Fibroblast of peridontal ligament (primary cell): Measurements from ENCODE around the gene HNRNPLL.
"Not testable (repeated sequence)": the region's sequence is repeated elsewhere in the genome, so short reads cannot be mapped to it uniquely, and the experiment has no call there.

Source experiments
- DNase-seq: peaks from one replicate; pipeline ENCODE4 v3.0.0-alpha.2; 2010; ENCODE audit errors: extremely low read depth

Gene HNRNPLL

DNA sequence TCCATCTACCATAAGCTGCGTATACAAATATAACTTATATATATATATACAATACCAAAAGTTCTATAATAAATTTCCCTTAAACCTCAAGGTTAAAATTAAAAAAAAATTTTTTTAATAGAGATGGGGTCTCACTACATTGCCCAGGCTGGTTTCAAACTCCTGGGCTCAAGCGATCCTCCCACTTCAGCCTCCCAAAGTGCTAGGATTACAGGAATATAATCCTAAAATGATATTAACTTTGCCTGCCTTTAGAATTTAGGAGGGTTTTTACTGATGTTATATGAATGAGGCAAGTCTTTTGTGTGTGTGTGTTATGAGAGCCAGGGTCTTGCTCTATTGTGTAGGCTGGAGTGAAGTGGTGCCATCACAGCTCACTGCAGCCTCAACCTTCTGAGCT, 49.2 kb downstream of the HNRNPLL start:
- no peak for DNase-seq

GRCh38 chr2:38552259-38552658, 50.5 kb downstream of the HNRNPLL start:
- no peak for DNase-seq

GRCh38 chr2:38551746-38552145, 51.0 kb downstream of the HNRNPLL start:
- no peak for DNase-seq

GRCh38 chr2:38551171-38551570, 51.6 kb downstream of the HNRNPLL start:
- no peak for DNase-seq

DNA sequence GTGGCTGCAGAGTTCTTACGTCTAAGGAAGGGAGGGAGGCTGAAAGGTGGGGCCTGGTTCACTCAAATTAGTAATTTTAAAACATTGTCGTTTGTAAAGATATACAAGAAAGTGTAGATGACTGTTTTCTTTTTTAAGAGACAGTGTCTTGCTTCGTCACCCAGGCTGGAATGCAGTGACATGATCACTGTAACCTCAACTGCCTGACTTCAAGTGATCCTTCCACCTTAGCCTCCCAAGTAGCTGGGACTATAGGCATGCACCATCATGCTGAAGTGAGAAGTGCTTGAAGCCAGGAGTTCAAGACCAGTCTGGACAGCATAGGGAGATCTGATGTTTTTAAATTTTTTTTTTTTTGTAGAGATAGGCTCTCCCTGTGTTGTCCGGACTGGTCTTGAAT, 52.9 kb downstream of the HNRNPLL start:
- DNase-seq = no peak

GRCh38 chr2:38549071-38549704, 53.5 kb downstream of the HNRNPLL start:
- no peak for DNase-seq

GRCh38 chr2:38547791-38548190, 54.9 kb downstream of the HNRNPLL start:
- DNase-seq = no peak

- no peak for DNase-seq
These were observed 56.1 kb downstream of the HNRNPLL start for GRCh38 chr2:38546585-38546984.

DNA sequence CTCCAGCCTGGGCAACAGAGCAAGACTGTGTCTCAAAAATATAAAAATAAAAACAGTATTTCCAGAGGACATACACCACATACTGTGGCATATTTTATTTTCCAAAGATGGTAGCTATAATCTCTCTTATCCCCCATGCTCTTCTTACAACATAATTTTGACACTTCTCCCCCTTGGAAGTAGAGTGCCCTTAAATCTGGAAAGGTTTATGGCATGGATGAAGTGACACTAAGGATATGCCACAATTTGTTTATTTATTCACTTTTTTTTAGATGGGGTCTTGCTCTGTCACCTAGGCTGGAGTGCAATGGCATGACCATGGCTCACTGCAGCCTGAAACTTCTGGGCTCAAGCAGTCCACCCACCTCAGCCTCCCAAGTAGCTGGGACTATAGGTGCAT, 56.7 kb downstream of the HNRNPLL start:
- DNase-seq = no peak

- not testable (repeated sequence) for DNase-seq
These were observed 60.5 kb downstream of the HNRNPLL start for GRCh38 chr2:38542248-38542631.

GRCh38 chr2:38540580-38541286, 62.0 kb downstream of the HNRNPLL start:
- DNase-seq = no peak

- no peak for DNase-seq
These were observed 63.6 kb downstream of the HNRNPLL start for GRCh38 chr2:38539086-38539485.

DNA sequence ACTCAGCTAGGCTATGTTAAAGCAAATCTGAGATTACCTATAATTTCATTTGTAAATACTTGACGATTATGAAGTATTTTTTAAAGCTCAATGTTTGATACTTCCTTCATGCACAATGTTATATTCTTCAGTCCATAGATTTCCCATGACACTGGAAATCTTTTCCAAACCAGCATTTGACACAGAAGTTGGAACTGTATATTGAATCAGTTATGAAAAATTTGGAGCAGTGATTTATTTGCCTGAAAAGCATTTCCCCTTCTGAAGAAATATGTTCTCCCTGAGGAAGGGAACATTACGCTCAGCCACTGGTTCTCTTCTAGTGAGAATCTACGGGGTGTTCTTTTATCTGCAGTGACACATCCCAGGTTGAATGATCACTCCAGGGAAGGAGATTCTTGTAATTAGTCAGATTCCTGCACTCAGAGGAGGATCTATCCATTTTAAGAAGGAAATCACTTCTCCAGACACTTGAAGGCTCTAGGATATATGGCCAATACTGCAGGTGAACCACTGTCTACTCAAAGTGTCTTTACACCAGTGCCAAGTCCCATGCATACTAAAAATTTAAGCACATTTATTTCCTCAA, 64.7 kb downstream of the HNRNPLL start:
- no peak for DNase-seq

GRCh38 chr2:38537296-38537695, 65.4 kb downstream of the HNRNPLL start:
- DNase-seq = not testable (repeated sequence)

DNA sequence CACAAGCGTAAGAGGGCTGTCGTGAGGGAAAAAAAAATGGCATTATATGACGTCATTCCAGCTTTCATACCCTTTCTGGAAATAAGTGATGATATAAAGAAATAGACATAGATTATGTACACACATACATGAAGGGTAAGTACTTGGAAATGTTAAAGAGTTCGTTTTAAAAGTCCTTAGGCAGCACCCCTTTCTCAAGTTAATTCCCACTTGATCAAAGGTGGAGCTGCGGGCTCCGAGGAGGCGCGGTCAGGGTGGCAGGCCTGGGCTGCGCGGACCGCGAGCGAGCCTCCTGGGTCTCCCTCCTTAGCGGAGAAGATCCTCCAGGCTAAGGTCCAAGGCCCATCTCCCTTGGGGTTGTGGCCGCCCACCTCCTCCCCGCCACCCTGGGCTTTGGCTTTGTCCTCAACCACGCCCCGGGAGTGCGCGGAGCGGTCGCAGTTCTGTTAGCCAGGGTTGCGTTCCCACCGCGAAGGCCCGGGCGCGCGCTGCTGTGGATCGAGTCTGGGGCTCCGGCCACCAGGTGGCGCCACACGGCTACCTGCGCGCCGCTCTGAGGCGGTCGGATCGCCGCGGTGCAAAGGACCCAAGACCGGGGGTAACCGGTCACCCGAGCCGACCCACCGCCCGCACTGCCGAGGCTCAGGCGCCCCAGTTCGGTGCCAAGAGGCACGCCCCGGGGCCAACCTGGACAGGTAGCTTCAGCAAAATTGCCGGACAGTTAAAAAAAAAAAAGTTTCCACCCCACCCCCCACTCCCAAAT, 66.8 kb downstream of the HNRNPLL start:
- DNase-seq = peak; percentile 53

DNA sequence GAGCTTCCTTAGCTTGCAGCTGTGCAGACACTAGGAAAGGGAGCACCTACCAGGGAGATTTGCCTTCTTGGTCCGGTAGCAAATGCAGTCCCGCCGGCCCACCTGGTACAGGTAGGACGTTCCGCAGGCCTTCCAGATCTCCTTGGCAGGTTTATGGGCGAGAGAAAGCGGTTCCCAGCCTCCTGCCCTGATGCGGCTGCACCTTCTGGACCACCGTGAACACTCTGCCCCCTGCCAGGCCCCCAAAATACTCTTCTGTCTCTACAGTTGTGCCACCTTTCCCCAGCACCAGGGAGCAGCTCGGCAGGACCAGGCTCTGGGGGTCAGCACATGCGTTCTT, 67.4 kb downstream of the HNRNPLL start:
- DNase-seq = no peak

GRCh38 chr2:38534746-38535403, 67.9 kb downstream of the HNRNPLL start:
- no peak for DNase-seq

DNA sequence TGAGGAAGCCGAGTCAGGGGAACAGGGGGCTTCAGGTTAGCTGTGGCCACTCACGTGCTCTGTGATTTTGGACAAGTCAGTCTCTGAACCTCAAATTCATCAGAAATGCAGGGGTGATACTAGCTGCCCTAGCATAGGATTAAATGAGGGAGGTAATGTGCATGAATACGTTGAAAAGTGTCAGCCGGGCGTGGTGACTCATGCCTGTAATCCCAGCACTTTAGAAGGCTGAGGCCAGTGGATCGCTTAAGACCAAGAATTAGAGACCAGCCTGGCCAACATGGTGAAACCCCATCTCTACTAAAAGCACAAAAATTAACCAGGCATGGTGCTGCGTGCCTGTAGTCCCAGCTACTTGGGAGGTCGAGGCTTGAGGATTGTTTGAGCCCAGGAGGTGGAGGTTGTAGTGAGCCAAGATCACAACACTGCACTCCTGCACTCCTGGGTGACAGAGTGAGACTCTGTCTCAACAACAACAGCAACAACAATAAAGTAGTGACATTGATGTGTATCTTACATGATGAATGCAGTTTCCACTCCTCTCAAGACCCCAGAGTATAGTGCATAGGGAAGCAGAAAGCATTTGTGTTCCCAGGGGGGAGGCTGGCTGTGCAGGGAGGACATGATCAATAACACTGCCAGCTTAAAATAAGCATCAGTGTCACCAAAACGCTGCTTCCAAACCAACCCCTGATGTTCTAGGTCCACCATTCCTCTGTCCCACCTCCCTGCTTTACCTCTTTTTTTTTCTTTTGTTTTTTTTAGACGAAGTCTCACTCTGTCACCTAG, 68.8 kb downstream of the HNRNPLL start:
- no peak for DNase-seq

DNA sequence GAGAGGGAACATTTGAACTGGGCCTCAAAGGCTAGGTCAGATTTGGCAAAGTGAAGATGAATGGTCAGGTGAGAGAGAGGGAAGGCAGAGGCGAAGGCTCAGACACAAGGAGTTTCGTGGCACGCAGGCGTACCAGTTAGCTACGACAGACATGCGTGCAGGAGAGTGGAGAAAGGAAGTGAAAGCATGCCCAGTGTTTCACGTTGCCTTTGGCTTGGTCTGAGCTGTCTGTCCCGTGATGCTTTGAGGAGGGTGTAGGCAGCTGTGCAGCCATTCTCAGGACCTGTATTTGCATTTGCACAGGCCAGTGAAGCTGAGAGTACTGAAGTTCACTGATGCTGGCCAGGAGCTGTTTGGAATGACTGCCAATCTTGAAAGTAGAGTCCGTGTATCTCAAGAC, 69.5 kb downstream of the HNRNPLL start:
- DNase-seq = no peak

- no peak for DNase-seq
These were observed 70.4 kb downstream of the HNRNPLL start for GRCh38 chr2:38532366-38532765.

DNA sequence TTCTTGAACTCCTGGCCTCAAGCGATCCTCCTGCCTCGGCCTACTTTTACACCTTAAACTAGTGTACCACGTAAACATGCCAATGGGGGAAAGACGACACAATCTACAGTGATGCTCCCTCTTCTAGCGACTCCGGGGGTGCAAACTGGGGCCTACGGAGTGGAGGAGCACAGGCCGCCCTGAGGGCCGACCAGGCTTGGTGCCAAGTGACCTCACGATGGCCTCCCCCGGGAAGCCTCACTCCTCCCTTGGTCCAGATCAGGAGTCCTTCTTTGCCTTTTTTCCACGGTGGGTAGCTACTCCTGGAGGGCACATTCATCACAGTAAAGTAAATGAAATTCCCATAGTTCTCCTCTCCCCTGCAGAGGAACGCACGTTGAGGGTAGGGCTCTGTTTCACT, 73.5 kb downstream of the HNRNPLL start:
- DNase-seq = no peak
